ENCODE results near the gene TMOD2.
A peak's percentile ranks its signal among the peaks of the same experiment; 100 is the strongest.

The TMOD2 gene

DNA sequence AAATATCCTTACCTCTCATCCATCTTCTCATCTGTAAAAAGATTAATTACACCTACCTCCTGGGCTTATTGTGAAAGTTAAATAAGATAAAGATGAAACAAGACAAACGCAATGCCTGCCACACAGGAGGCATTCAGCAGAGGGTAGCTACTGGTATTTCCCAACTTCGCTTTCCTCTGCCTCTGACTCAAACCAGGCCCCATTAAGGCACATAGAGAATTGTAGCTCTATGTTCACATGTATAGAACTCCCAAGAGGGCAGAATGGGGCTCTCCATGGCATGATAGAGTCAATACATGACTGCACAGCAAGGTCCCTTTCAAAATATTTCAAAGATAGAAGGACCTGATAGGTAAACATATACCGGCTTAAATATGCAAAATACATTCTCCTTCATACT is 15.3 kb upstream of the TMOD2 start:
- DNase-seq, result no peak

DNA sequence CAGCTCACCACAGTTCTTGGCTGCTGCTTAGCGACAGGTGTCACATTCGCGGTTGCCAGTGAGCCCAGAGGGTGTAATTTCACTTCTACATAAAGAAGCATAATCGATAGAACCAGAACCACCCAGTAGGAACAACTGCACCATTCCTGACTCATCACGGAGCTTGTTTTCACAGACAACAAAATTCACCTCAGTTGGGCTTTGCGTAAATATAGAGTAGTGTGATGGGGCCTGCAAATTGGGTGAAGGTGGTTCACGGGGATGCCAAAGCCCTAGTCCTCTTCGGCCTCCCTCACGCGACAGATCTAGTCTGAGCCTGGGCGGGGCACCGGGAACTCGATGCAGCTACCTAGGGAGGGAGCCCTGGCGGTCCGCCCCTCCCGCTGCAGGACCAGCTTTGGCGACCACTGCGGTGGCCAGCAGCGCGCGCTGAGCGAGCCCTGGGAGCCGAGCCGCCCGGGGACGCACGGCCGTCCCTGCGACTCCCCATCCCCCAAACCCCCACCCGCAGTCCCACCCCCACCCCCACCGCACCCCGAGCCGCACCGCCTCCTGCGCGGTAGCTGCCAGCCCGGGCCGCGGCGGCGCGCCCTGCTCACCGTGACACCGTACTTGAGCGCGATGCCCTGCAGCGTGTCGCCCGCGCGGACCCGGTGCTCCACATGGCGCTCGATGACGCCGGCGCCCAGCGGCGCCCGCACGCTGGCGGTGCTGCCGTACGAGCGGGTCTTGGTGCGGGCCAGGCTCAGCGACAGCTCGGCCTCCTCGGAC is 14.5 kb upstream of the TMOD2 start:
- DNase-seq, result peak; percentile 83

DNA sequence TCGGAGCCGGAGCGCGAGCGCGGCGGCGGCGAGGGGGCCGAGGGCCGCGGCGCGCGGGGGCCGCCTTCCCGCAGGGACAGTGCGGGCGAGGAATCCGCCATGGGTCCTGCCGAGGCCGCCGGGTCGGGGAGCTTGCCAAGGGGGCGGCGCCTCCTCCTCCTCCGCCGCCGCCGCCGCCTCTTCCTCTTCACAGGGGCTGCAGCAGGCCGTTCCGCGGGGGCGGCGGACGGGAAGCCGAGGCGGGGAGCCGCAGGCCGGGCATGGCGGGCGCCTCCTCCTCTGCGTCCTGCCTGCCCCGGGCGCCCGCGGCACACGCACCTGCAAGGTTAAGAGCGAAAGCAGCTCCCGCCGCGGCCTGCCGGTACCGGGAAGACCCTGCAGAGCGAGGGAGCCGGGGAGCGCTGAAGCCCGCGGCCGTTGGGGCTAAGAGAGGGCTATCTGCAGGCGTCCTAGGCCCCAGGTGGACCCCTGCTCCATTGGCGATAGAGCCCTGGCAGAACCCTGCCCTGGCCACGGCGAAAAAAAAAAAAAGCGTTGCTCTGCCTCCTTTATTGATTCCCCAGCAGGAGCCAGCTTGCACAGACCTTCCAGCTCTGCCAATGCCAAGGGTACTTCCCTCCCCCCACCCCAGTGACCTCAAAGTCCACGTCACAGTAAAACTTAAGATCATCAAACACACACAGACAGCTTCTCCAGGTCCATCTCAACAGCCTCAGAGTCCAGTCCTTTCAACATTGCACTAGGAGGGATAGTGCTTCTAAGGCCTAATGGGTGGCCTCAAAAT is 13.7 kb upstream of the TMOD2 start, which contains the start of gene LYSMD2:
LYSMD2 (minus strand) TSS at position 134 of the 784 bp plus-strand sequence; CDS start at position 101, 33 bp downstream.
- DNase-seq, result peak; percentile 65

DNA sequence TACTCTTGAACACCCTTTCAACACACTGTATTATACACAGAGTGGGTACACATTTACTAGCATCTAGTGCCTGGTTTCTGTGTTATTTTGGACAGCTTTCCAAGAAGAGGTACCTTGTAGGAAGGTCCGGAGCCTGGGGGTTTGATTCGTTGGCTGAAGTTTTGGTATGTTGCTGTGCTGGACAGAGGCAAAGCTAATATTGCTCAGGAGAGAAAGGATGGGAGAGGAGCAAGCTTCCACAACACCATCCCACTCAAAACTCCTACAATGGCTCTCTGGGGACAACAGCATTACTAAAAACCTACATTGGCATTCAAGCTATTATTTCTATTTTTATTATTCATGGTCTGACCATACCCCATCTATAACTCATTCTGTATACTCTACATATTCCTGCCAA is 12.8 kb upstream of the TMOD2 start:
- no peak for DNase-seq

DNA sequence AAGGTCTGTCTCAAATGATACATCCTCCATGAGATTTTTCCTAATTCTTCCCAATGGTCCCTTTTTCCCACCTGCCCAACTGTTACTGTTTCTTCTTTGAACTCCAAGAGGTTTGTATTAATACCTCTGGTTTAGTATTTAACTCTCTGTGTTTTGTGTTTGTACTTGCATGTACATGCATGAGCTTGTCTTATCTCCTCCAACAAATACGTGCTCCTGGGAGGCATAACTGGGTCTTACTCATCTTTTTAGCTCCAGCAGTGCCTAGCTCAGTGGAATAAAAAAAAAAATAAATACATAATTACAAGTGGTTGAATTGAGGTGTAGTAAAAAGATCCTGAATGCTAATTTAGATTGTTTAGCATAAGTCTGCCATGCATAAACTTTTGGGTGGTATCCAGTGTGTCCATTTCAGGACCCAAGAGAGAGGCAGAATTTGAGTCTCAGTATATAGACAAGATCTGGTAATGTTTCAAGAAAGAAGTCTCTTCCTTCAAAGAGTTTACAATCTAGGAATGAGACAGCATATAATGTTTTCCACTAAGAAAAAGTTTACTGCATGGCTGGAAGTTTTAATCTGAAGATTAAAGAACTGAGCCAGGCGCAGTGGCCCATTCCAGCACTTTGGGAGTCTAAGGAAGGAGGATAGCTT is 12.2 kb upstream of the TMOD2 start:
- peak; percentile 34 for DNase-seq

DNA sequence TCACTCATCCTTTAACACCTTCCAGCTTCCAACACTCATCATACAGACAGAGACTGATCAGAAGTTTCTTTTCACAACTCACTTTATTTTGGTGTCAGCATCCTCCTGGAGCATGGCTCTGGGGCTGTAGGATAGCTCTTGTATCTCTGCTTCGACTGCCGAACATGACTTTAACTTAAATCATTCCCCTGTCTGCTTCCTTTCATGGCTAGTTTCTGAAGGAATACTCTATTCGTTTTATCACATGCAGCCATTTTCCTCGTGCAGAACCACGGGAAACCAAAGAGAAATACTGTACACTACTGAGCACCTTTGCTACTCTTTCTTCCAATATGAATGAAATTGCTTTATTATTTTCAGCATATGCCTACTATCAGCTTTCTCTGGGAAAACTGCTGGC is 2.1 kb upstream of the TMOD2 start:
- DNase-seq, result no peak

DNA sequence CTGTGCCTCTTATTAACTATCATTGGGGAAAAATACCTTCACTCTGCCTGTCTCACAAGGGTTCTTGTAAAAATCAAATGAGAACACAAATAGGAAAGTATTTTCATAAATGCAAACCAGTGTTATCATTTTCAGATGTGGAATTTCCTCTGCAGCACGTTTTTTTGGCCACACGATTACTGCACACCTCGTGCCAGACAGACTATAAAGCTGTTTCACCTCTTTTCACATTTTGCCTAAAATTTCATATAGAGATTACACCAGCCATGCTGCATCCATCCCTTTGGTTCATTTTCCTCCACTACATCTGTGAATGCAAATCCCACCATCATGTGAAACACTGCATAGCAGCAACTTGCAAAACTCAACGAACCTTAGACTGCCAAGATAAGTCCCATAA is 1.2 kb upstream of the TMOD2 start:
- no peak for DNase-seq

DNA sequence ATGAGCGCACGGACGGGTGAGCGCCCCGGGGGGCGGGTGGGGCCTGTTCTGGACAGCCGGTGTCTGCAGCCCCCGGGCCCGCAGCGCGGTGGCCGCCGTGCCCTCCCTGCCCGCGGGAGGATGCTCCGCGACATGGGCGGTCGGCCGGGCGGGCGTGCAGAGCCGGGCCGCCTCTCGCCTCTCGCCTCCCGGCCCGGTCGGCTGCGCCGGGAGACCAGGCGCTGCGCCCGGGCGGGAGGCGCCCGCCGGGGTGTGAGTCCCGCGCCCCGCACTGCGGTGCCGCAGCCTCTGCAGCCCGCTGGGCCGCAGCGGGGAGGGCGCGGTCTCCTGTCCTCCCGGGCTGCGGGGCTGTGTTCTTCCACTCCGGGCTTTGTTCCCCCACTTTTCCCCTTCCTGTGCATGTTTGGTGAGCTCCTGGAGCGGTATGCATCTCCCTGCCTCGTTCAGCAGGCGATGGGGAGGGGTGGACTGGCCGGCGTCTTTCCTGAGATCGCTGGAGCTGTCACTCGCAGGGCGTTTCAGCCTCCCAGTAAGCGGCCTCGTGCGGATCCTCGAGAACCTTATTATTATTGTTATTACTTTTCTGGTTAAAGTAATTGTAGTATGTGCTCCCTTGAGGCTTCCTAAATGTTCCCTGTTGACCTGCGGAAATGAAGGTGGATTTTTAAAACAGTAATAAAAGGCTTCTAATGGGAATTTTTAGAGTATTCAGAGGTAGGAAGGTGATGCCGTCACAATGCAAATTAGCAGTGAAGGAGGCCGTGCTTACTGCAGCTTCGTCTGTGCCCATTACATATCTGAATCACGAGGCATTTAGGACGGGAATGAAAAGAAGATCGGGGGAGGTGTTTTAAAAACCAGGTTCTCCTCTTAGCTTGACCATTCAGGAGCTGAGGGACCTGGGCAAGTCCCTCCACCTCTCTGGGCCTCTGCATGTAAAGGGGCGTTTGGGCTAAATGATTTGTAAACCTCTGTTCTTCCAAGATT is 593 bp downstream of the TMOD2 start:
- DNase-seq, result peak; percentile 64

DNA sequence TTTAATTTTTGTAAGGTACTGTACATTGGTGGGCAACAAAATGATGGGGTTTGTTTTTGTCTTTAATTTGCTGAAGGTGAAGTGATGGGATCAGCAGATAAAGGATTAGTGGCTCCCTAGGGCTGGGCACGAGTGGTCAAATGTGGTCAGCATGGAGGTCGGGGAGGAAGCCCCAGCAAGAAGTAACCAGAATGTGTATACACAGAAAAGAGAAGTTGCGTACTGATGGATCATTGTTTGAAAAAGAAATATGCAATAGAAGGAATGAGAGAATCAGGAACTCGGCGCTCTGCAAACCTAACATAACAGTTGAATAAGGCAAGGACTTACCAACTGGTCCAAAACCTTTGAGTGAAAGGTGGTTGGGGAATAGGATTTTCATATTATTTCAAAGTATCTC is 1.5 kb downstream of the TMOD2 start:
- no peak for DNase-seq

DNA sequence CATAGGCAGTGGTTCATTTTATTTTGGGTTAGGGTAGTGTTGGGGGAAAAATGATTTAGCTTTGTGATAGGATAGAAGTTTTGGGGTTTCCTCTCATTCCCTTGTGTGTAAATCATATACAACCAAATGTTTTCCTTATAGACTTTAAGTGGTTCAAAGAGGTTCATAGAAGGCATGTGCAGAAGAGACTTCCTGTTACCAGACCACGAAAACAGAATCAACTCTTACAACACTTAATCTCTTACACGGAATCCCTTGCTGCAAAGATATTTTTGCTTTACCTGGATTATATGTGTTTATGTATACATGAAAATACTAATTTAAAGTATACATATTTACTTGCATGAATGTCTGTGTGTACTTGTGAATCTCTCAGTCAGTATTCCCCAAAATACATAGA is 2.9 kb downstream of the TMOD2 start:
- DNase-seq, result no peak

DNA sequence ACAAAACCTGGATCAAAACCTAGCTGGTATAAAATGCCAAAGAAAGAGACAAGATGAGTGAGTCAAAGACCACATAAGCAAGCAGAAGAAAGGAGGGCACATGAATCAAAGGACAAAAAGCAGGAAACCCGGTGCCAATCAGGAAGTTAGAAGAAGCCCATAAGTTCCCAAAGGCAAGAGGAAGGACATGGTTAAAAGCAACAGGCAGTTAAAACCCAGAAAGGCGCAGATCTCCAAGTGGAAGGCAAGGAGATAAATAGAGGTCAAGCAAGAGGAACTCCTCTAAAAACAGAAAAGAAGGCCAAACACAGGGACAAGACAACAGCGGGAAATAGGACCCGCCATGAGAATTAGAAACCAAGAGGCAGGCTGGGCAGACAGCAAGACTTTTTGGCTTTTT is 4.4 kb downstream of the TMOD2 start:
- no peak for DNase-seq

DNA sequence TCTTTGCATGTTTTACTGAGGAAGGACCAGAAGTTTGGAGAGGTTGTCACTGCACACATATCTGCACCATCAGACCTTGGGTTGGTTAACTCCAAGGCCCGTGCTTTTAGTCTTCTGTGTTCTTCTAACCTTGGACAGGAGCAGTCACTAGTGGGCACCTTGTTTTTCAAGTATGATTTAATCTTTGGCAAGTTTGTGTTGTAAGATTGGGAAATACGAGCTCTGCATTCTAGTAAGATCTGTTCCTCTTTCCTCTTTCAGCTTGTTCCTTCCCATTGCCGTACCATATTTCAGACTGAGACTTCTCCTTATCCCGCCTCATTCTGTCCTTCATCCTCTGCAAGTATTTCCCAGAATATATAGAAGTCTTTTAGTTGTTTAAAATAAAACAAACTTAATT is 5.1 kb downstream of the TMOD2 start:
- no peak for DNase-seq

DNA sequence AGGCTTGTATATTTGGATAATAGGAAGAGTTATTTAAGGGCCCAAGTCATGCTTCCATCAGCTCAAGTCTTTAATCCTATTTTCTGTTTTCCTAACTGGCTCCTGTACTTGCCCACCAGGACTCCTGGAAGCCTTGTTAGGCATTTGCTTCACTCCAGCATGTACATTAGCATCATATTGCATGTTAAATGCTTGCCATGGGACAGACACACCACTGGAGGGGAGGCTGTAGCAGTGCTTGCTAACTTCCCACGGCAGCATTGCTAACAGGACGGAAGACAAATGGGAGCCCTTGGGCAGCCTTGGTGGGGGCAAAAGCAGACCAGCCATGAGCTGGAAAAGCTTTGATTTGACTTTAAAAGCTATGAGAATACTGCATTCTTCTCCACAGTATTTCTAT is 6.1 kb downstream of the TMOD2 start:
- no peak for DNase-seq

DNA sequence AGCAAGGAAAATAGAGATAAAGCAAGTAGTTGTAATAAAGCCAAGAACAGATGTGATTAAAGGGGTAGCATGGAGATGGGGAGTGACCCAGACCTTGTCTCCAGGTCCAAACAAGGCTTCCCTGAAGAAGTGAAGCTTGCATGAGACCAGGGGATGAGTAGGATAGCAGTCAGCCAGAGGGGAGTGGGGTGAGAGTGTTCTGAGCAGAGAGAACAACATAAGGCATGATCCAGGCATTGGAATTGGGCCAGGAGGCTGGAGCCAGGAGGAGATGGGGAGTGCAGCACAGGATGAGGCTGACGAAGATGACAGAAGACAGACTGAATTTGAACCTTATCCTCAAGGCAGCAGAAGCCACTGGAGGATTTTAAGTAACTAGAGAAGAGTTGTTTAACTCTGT is 7.2 kb downstream of the TMOD2 start:
- peak; percentile 92 for DNase-seq

DNA sequence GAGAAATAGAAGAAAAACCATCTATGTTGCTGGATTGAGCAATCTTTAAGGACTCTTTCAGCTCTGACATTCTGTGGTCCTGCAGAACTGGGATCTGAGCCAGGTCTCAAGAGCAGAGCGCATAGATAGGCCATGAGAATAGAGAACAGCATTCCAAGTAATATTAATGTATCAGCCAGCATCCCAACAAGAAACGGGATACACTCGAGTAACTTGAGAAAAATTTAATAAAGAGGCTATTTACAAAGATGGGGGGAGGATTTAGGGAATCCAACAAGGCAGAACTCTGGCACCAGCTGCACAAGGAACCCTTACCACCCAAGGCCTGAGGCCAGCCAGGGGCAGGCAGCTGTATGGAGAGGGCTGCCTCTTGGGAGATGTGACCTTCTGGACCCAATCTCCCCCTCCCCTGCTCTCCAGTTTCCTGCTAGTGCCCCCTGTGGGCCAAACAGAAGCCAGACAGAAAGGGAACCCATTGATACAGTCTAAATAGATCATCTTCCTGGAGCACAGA is 8.2 kb downstream of the TMOD2 start:
- DNase-seq, result peak; percentile 73

DNA sequence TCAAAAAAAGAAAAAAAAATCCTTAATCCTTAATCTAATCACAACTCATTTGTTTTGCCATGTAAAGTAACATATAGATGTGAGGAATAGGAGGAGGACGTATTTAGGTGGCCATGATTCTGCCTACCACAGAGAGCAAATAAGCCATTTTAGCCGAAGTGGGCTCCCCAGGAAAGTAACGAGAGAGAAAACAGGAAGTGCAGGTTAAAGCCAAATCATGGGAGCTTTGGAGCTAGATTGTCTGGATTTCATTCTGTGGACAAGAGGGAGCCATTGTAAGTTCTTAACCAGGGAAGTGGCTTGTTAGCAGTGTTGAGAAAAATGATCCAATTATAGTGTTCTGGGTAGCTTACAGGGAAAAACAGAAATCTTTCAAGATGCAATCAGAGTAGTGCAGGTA is 9.4 kb downstream of the TMOD2 start:
- no peak for DNase-seq

DNA sequence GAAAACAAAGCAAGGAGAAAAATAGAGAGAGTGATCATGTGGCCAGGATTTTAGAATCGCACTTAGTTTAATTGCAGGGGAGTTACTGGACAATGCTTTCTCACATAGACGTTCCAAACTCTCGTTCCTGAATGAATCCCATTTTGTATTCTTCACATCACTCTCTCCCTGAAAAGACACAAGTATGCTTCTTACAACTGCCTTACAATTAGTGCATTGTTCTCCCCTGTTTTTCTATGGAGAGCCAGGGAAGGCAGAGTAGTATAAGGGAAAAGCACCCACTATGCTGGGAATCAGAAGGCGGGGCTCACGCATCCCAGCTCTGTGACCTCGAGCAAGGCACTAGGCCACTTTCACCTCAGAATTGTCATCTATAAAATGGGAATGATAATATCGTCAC is 14.4 kb downstream of the TMOD2 start:
- DNase-seq, result no peak

DNA sequence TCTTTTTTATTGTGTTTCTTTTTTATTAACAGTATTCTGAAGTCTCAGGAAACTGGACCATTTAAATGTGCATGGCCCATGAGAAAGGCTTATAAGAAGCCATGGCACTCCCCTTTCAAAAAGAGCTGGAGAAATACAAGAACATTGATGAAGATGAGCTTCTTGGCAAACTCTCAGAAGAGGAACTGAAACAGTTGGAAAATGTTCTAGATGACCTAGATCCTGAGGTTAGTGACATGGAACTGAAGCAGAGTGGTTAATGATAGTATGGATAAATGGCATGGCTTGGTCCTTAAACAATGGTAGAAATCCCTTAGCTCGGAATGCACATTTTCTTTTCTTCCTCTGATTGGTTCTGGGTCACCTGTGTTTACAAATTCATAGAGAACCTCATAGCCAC is 14.9 kb downstream of the TMOD2 start:
- no peak for DNase-seq

DNA sequence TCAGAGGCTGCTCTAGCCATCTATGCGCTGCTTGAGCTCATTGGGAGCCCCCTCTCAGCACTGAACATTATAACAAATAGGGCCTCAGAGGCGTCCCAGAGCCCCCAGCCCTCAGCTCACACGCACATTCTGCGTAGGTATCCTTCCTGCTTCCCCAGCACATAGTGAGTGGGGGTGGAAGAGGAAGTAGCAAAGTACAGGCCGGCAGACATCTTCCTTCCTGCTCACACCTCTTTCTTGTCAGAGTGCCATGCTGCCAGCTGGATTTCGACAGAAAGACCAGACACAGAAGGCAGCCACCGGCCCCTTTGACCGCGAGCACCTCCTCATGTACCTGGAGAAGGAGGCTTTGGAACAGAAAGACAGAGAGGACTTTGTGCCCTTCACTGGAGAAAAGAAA is 16.6 kb downstream of the TMOD2 start:
- no peak for DNase-seq

DNA sequence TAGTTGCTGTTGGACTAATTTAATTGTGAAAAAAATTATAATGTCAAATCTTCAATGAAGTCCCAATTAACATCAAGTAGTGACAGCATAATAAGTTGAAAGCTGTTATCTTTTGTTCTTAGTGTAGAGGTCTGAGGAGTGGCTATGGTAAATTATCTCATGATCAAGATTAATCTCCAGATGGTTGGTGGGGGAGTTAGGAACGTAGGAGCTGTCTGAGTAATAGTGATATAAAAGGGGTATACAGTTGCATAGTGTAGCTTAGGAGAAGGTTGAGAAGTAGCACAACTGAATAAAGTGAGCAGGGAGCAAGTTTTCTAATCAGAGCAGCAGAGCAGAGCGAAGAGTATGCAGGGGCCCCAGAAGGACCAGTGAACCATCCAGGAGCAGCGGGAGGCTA is 19.5 kb downstream of the TMOD2 start:
- DNase-seq, result peak; percentile 29

DNA sequence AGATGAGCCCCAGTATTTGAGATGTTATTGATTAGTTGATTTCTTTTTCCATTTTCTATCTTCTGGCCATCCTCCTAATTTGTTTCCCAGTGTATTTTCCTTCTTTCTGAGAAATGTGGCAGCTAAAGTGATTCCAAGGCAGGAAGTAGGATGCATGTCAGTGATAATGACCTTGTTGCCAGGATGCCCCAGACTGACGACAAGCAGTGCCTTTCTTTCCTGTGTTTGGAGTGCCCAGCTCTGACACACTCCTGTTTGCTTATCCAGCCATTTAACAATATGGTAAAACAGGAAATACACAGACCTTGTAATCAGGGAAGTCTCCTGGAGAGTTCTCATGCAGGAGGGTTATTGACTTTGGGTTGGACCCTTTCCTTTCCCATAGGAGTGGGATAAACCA is 20.4 kb downstream of the TMOD2 start:
- no peak for DNase-seq

DNA sequence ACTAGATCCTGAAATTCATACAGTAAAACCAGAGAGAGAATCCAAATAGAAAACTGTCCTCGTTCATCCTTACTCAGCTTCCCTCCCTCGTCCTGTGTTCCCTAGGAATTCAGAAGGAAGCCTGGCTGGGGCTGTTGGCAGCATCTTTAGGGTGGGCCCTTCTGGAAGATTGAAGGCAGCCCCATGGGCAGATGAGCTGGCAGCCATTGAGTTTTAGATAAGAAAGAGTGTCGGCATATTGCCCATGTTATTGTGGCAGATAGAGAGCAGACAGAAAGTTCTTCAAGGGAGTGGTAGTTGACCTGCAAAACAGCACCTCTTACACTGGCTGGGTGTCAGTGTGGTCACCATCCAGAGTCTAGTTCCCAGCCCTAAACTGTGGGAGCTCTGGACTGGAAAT is 23.5 kb downstream of the TMOD2 start:
- no peak for DNase-seq

Data from NCI-H2171 treated with DMSO at 0.1 percent for 48 hours (cell line).